SW480 (cell line): ENCODE measurements around the gene EFHD1.
"Not testable (repeated sequence)": the region's sequence is repeated elsewhere in the genome, so short reads cannot be mapped to it uniquely, and the experiment has no call there.

Experiments
- DNase-seq: peaks from one replicate; pipeline ENCODE4 v3.0.0-alpha.2; 2016; ENCODE audit warnings: low spot score

EFHD1 gene

GRCh38 chr2:232652505-232652851 is 19.1 kb downstream of the EFHD1 start:
- peak; percentile 72 for DNase-seq

DNA sequence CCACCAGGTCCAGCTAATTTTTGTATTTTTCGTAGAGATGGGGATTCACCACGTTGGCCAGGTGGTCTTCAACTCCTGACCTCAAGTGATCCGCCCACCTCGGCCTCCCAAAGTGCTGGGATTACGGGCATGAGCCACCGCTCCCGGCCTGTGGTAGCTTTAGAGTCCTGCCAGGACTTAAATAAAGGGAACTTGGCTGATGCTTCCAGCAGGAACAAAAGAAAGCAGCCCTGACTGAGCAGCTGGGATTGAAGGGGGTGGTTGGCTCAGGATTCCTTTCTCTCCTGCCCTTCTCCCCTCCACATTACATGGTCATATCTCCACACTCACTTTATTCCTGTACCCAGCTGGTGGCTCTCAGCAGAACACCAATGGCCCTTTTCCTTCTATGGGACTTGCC is 20.0 kb downstream of the EFHD1 start:
- no peak for DNase-seq

- no peak for DNase-seq
These were observed 22.0 kb downstream of the EFHD1 start for GRCh38 chr2:232655392-232655791.

DNA sequence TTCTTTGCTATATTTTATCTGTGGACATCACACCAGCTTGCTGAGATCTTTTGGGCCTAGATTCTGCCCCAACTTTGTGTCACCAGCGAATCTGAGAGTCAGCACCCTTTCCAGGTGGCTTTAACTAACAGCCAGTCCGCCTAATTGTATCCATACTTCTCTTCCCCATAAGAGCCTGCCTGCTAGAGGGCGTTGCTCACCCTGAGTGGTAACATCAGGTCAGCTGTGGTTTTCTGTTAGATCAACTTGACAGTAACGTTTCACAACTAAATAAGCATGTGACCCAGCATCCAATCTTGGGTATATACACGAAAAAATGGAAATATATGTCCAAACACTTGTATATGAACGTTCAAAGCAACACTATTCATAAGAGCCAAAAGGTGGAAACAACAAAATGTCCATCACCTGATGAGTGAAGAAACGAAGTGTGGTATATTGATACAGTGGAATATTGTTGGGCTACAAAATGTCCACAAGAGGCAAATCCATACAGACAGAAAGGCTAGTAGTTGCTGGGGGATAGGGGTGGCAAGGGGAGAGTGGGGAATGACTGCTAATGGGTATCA is 24.9 kb downstream of the EFHD1 start:
- no peak for DNase-seq

DNA sequence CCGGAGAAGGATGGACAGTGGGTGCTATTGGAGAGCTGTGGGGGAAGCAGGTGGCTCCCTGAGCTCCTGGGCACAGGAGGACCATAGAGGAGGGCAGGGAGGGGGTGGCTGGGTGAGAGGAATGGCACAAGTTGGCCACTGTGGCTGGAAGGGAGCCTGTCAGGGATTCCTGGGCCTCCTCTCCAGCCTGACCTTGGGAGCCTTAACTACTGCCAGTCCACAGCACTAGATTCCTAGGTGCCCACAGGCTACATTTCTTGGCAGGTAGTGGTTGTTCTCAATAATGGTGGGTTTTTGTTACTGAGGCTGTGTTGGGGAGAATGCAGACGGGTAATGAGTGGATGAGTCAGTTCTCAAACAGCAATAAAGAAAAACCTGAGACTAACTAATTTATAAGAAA is 26.0 kb downstream of the EFHD1 start:
- DNase-seq = no peak

- no peak for DNase-seq
These were observed 29.3 kb downstream of the EFHD1 start for GRCh38 chr2:232662486-232663260.

- no peak for DNase-seq
These were observed 32.8 kb downstream of the EFHD1 start for GRCh38 chr2:232666051-232666805.

- no peak for DNase-seq
These were observed 34.7 kb downstream of the EFHD1 start for GRCh38 chr2:232667989-232668583.

DNA sequence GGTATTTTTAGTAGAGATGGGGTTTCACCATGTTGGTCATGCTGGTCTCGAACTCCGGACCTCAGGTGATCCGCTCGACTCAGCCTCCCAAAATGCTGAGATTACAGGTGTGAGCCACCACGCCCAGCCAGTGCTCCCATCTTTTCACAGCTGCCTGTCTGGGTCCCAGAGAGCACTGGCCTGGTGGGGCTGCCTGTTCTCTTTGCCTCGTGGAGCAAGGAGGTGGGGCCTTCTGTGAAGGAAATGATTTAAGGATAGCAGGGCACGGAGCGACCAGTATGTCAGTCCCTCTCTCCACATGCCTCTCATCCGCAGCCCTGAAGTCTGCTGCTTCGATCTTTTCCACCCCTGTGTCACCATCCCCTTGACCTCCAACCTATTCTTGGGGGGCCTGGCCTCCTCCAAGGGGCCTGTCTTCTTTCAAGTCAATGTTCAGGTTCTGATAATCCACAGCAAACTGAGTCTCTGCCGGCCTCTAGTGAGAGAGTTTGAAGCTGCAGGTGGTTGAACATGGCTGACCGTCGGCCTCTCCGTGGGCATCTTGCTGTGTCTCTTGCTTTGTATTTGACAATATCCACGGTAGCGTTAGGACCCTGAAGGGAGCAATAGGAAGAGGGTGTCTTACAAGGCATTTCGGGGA is 35.5 kb downstream of the EFHD1 start:
- no peak for DNase-seq

- DNase-seq = no peak
These were observed 39.2 kb downstream of the EFHD1 start for GRCh38 chr2:232672588-232672987.

DNA sequence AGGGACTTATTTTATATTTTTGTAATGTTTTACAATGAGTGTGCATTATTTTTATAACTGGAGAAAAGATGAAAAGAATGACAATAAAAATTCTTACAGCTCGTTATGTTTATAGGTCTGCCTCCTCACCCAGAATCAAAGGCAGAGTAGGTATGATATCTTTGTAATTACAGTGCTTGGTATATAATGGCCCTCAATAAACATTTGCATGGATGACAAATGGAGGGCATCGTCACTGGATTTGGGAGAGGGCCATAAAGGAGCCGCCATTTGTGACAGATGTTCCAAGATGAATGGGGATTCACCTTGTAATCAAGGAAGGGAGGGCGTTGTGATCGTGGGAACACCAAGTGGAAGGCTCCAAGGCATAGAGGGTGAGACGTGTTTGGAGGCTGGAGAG is 41.1 kb downstream of the EFHD1 start:
- no peak for DNase-seq

DNA sequence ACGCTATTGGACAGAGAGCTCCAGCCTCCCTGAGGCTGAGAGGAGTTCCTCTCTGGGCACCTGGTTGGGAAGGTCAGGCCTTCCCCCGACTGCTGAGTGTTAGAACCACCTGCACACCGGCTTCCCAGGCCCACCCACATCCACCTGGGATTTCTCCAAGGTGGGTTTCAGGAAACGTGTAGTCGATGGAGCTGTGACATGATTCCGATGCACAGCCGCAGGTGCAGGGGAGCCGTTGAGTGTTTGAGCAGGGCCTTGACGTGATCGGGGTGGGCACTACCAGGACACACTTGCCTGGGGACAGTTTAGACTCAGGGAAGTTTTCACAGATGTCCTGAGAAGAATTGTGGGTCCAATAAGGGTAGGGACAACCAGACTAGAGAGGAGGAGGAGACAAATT is 42.0 kb downstream of the EFHD1 start:
- no peak for DNase-seq

GRCh38 chr2:232680006-232680405 is 46.6 kb downstream of the EFHD1 start:
- no peak for DNase-seq

GRCh38 chr2:232681527-232681926 is 48.1 kb downstream of the EFHD1 start:
- DNase-seq = no peak

- no peak for DNase-seq
These were observed 50.0 kb downstream of the EFHD1 start for GRCh38 chr2:232683368-232683767.

GRCh38 chr2:232685391-232685790 is 52.0 kb downstream of the EFHD1 start:
- DNase-seq = not testable (repeated sequence)

- DNase-seq = no peak
These were observed 54.2 kb downstream of the EFHD1 start for GRCh38 chr2:232687382-232688160.

GRCh38 chr2:232688201-232688600 is 54.8 kb downstream of the EFHD1 start:
- DNase-seq = no peak

DNA sequence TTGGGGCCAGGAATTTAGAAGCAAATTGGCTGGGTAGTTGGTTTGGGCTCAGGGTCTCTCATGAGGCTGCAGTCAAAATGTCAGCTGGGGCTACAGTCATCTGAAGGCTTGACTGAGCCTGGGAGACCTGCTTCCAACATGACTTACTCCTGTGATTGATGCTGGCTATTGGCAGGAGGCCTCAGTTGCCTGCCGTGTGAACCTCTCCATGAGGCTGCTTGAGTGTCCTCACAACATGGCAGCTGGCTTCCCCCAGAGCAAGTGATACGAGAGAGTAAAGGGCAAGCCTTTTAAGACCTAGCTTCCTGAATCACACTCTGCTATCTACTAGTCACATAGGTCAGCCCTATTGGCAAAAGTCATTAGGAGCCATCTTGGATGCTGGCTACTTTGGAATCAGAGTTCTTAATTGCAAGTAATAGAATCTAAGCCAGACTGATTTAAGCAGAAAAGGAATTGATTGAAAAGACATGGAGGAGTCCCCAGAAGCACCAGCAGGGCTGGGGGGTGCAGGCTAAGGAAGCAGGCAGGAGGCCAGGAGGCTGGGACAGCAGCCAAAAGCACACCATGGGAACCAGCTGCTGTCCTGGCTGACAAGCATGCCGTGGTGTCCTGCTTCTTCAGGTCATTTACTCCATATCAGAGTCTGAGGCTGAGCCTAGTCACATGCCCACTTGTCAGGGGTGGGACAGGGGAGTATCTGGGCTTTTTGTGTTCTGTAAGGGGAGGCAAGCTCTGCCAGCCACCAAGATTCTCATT is 55.9 kb downstream of the EFHD1 start:
- no peak for DNase-seq

DNA sequence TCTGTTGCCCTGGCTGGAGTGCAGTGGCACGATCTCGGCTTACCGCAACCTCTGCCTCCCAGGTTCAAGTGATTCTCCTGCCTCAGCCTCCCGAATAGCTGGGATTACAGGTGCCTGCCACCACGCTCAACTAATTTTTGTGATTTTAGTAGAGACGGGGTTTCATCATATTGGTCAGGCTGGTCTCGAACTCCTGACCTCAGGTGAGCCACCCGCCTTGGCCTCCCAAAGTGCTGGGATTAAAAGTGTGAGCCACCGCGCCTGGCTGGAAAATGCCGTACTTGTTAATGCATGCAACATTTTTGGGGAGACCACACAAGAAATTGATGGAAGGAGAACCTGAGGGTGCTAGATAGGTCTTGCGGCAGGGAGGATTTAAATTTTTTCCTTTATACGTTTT is 57.7 kb downstream of the EFHD1 start:
- not testable (repeated sequence) for DNase-seq

DNA sequence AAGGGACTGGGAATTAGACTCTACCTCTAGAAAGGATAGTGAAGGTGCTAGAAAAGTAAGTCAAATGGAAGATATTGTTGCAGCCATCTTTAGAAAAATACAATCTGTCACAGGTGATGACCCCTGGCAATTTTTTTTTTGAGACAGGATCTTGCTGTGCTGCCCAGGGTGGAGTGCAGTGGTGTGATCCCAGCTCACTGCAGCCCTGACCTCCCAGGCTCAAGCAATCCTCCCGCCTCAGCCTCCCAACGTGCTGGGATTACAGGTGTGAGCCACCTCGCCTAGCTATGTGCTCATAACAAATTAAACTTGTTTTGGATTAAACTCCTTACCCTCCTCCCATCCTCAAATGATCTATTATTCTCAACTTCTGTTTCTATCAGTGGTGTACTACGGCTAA is 59.9 kb downstream of the EFHD1 start:
- DNase-seq = no peak
